Activated CD4-positive, alpha-beta T cell treated with anti-CD3 and anti-CD28 coated beads, Interleukin-2, amount 10 ng/mL, durations not matched to agents 7 days and 5 days (primary cell): ENCODE data around the gene PTPRN2. TPM values are rescaled to one million over a fixed set of nuclear protein-coding genes. Genes with fewer than 3 reads are reported as not detected.

Source experiments
- CTCF ChIA-PET: fragments of 350-600 bp; sonication (Branson Sonifier 250); formaldehyde crosslinking; loops from one replicate; lab custom pipeline; 2021; ENCODE audit warnings: antibody characterized with exemption; lab: Charles Lee
- POLR2A ChIA-PET: fragments of 350-600 bp; sonication (Branson Sonifier 250); formaldehyde crosslinking; loops from one replicate; lab custom pipeline; 2021; ENCODE audit warnings: antibody characterized with exemption; lab: Charles Lee
- DNase-seq: peaks from one replicate; pipeline ENCODE4 v3.0.0-alpha.2; 2020
- H3K27ac Mint-ChIP-seq: one replicate; pipeline ENCODE4 v1.8.0; 2021; ENCODE audit warnings: mild to moderate bottlenecking, moderate library complexity, mixed read lengths
- H3K27me3 Mint-ChIP-seq: one replicate; pipeline ENCODE4 v1.8.0; 2021; ENCODE audit warnings: mixed read lengths
- H3K36me3 Mint-ChIP-seq: one replicate; pipeline ENCODE4 v1.8.0; 2021; ENCODE audit warnings: low read depth, mixed read lengths
- H3K4me1 Mint-ChIP-seq: one replicate; pipeline ENCODE4 v1.8.0; 2021; ENCODE audit warnings: mixed read lengths
- H3K4me3 Mint-ChIP-seq: one replicate; pipeline ENCODE4 v1.8.0; 2021; ENCODE audit warnings: mild to moderate bottlenecking, moderate library complexity, mixed read lengths
- H3K9me3 Mint-ChIP-seq: one replicate; pipeline ENCODE4 v1.8.0; 2021; ENCODE audit warnings: mixed read lengths
- total RNA-seq, 2 experiments: library from RNA; stranded (reverse); gene quantifications; one replicate each; pipeline ENCODE4 v1.2.3, GENCODE V29; 2021

The PTPRN2 gene
- total RNA-seq, 2 experiments from 2014 or later, result 2.6 to 2.7 TPM

DNA sequence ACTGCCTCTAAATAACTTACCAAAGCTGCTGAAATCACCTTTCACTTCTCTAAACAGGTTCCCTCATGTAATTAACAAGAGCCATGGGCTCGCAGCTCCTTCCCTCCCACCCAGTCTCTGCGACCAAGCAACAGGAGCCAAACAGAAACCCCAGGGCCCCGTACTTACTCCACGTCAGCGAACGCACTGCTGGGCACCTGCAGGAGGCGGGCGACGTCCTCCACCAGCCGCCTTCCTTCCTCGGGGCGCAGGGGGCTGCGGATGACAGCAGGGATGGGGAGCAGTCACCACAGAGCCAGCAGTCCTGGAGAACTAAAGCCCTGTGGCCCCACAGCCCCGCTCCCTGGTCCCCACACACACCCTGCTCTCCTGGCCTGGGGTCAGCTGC is 477.0 kb downstream of the PTPRN2 start:
- Mint-ChIP-seq H3K36me3 (no peaks in the 10 kb centered on the region), H3K9me3 (peaks cover 17% of the 10 kb centered on the region), H3K27me3 (no peaks in the 10 kb centered on the region), H3K4me1 (no peaks in the 10 kb centered on the region), H3K27ac (no peak overlapping the region), H3K4me3 (no peak overlapping the region)
- DNase-seq, result no peak
- ChIA-PET CTCF (no interaction called here), POLR2A (no interaction called here)

DNA sequence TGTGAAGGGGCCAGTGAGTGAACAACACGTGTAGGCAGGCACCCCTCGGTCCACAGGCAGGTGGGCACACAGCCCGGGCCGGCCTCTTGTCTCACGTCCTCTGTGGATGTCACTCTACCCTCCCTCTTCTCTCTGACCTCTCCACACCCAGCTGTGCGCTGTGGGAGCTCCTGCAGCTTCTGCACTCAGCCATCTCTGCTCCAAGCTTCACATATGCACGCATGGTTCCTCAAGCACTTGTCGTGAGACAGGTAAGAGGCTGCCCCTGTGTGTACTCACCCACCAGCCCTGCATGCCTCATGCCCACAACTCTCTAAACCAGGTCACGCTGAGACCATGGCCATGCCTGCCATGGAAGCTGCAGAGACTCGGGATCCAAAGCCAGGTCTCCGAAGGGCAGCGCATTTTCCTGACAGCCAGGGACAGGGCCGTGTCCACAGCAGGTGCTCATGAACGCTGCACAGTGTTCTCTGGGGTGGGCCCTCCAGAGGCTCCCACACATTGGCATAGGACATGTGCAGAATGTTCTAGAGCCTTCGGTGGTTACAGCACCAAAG is 477.5 kb downstream of the PTPRN2 start:
- H3K36me3 Mint-ChIP-seq, result no peaks in the 10 kb centered on the region
- no peaks in the 10 kb centered on the region for H3K4me1 Mint-ChIP-seq
- peaks cover 15% of the 10 kb centered on the region for H3K9me3 Mint-ChIP-seq
- ChIA-PET POLR2A (no interaction called here), CTCF (no interaction called here)
- H3K27me3 Mint-ChIP-seq, result no peaks in the 10 kb centered on the region
- H3K4me3 Mint-ChIP-seq, result no peak overlapping the region
- DNase-seq, result no peak
- H3K27ac Mint-ChIP-seq, result no peak overlapping the region

DNA sequence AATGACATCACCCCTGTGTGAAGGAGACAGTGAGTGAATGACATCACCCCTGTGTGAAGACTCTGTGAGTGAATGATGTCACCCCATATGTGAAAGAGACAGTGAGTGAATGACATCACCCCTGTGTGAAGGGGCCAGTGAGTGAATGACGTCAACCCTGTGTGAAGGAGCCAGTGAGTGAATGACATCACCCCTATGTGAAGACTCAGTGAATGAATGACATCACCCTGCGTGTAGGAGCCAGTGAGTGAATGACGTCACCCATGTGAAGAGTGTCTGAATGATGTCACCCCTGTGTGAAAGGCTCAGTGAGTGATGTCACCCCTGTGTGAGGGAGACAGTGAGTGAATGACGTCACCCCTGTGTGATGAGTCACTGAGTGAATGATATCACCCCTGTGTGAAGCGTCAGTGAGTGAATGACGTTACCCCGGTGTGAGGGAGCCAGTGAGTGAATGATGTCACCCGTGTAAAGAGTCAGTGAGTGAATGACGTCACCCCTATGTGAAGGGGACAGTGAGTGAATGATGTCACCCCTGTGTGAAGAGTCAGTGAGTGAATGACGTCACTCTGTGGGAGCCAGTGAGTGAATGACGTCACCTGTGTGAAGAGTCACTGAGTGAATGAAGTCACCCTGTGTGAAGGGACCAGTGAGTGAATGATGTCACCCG is 478.1 kb downstream of the PTPRN2 start:
- H3K9me3 Mint-ChIP-seq, result peaks cover 12% of the 10 kb centered on the region
- H3K4me1 Mint-ChIP-seq, result no peaks in the 10 kb centered on the region
- H3K4me3 Mint-ChIP-seq, result no peak overlapping the region
- DNase-seq, result no peak
- H3K27me3 Mint-ChIP-seq, result no peaks in the 10 kb centered on the region
- ChIA-PET CTCF (no interaction called here), POLR2A (no interaction called here)
- no peaks in the 10 kb centered on the region for H3K36me3 Mint-ChIP-seq
- H3K27ac Mint-ChIP-seq, result no peak overlapping the region

DNA sequence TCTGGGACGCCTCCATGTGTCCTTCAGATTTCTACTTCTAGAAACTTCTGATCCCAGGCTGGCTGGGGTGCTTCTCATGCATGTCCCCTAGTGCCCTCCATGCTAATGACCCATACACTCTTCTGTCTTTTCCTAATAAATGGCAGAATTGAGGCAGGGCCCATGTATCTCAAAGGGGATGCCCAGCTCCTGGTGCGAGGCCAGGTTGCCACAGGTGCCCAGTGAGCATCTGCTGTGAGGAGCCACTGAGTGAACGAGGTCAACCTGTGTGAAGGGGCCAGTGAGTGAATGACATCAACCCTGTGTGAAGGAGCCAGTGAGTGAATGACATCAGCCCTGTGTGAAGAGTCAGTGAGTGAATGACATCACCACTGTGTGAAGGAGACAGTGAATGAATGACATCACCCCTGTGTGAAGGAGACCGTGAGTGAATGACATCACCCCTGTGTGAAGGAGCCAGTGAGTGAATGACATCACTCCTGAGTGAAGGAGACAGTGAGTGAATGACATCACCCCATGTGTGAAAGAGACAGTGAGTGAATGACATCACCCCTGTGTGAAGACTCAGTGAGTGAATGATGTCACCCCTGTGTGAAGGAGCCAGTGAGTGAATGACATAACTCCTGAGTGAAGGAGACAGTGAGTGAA is 478.9 kb downstream of the PTPRN2 start:
- H3K27ac Mint-ChIP-seq, result no peak overlapping the region
- CTCF ChIA-PET, result no interaction called here
- H3K36me3 Mint-ChIP-seq, result no peaks in the 10 kb centered on the region
- no peaks in the 10 kb centered on the region for H3K4me1 Mint-ChIP-seq
- DNase-seq, result no peak
- H3K9me3 Mint-ChIP-seq, result peaks cover 12% of the 10 kb centered on the region
- no peaks in the 10 kb centered on the region for H3K27me3 Mint-ChIP-seq
- POLR2A ChIA-PET, result no interaction called here
- H3K4me3 Mint-ChIP-seq, result no peak overlapping the region

DNA sequence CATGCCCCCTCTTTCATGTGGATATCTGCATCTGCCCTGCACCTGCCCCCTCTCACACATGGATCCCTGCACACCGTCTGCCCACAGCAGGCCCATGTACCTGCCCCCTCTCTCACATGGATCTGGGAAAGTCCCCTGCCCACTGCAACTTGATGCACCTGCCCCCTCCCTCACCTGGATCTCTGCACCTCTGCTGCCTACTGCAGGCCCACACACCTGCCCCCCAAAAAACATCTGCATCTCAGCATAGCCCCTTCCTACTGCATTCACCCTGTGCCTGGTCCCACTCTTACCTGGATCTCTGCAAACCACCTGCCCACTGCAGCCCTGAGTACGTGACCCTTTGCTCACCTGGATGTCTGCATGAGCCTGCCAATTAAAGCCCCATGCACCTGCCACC is 479.8 kb downstream of the PTPRN2 start:
- no peaks in the 10 kb centered on the region for H3K4me1 Mint-ChIP-seq
- no peaks in the 10 kb centered on the region for H3K27me3 Mint-ChIP-seq
- no peak overlapping the region for H3K4me3 Mint-ChIP-seq
- ChIA-PET POLR2A (no interaction called here), CTCF (no interaction called here)
- no peak overlapping the region for H3K27ac Mint-ChIP-seq
- H3K36me3 Mint-ChIP-seq, result no peaks in the 10 kb centered on the region
- H3K9me3 Mint-ChIP-seq, result peaks cover 5% of the 10 kb centered on the region
- no peak for DNase-seq

DNA sequence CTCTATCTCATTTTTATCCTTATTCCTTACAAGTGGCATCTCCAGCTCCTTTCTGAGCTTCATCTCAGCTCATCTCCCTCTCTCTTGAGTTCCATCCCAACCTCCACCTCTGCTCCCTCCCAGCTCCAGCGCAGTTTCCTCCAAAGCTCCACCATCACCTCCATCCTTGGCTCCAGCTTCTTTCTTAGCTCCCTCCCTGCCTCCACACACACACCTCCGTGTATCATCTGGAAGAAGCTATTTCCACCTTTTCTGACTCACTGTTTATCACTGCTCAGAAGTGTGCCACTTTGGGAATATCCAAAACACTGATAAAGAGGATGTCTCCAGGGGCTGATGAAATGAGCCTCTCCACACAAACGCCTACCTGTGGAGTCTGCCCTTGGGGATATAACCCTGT is 481.4 kb downstream of the PTPRN2 start:
- Mint-ChIP-seq H3K4me1 (no peaks in the 10 kb centered on the region), H3K36me3 (no peaks in the 10 kb centered on the region), H3K27ac (no peak overlapping the region), H3K4me3 (no peak overlapping the region), H3K27me3 (no peaks in the 10 kb centered on the region), H3K9me3 (peaks cover 5% of the 10 kb centered on the region)
- POLR2A ChIA-PET, result no interaction called here
- CTCF ChIA-PET, result no interaction called here
- DNase-seq, result no peak

DNA sequence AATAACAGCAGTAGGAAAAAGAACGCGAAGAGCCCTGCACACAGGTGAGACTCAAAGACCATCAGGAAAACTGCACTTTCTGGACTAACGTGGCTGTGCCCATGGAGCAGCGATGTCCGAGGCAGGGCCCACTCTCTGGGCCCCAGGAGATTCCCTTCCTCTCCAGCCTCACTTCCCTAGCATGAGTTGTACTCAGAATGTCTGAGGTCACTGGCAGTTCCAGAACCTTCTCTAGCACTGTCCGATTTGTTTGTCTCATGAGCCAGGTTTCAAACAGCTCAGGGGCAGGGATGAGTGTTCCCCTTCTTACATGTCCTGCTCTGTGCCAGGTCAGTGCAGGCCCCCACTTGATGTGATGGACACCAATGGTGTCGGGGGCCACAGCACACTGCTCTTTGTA is 484.2 kb downstream of the PTPRN2 start:
- H3K27ac Mint-ChIP-seq, result no peak overlapping the region
- no peaks in the 10 kb centered on the region for H3K4me1 Mint-ChIP-seq
- no peak overlapping the region for H3K4me3 Mint-ChIP-seq
- ChIA-PET CTCF (no interaction called here), POLR2A (no interaction called here)
- H3K27me3 Mint-ChIP-seq, result no peaks in the 10 kb centered on the region
- no peak for DNase-seq
- no peaks in the 10 kb centered on the region for H3K36me3 Mint-ChIP-seq
- H3K9me3 Mint-ChIP-seq, result no peaks in the 10 kb centered on the region

DNA sequence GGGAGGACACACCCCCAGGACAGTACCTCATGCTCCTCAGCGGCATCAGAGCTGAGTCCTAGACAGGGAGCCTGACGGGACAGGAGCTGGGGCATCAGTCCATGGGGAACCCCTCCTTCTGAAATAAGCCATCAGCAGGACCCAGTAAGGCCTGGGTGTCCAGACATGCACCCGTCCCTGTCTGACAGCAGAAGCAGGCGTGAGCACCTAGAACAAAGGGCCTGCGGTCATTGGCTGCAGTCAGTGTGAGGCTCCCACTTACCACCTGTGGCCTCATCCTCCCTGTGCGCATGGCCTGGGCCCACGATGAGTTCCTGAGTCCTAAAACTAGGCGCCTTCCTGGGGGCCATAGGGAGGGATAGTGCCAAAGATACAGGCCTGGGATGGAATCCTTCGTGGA is 484.7 kb downstream of the PTPRN2 start:
- Mint-ChIP-seq H3K4me1 (no peaks in the 10 kb centered on the region), H3K27ac (no peak overlapping the region), H3K9me3 (no peaks in the 10 kb centered on the region), H3K36me3 (no peaks in the 10 kb centered on the region), H3K4me3 (no peak overlapping the region), H3K27me3 (no peaks in the 10 kb centered on the region)
- ChIA-PET POLR2A (no interaction called here), CTCF (no interaction called here)
- no peak for DNase-seq

DNA sequence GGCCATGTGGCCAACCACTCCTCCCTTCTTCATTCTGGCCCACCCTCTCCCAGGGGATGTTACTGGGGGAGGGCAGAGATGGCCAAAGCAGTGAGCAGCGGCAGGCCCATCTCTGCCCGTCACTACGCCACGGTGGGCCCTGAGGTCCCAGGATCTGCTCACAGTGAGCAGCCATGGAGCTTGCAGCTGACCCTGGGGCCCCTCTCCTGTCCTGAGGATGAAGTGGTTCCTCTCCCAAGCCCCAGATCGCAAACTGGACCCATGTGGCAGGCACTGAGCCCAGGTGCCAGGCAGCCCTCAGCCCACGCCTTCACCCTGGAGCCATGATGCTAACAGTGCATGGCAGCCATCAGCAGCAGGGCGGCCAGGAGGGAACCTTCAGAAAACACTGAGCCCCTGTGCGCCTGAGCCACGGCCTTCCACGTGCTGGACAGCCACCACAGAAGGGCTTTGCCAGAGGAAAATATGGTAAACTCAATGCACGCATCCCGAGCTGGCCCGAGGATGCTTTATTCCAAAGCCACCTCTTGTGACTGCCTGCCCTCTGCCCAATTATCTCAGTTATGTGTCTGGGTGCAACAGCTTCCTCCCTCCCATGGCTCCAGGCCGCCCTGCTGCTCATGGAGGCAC is 485.7 kb downstream of the PTPRN2 start:
- ChIA-PET CTCF (no interaction called here), POLR2A (no interaction called here)
- H3K4me3 Mint-ChIP-seq, result no peak overlapping the region
- H3K27me3 Mint-ChIP-seq, result no peaks in the 10 kb centered on the region
- no peaks in the 10 kb centered on the region for H3K36me3 Mint-ChIP-seq
- no peaks in the 10 kb centered on the region for H3K9me3 Mint-ChIP-seq
- DNase-seq, result no peak
- H3K4me1 Mint-ChIP-seq, result no peaks in the 10 kb centered on the region
- no peak overlapping the region for H3K27ac Mint-ChIP-seq

DNA sequence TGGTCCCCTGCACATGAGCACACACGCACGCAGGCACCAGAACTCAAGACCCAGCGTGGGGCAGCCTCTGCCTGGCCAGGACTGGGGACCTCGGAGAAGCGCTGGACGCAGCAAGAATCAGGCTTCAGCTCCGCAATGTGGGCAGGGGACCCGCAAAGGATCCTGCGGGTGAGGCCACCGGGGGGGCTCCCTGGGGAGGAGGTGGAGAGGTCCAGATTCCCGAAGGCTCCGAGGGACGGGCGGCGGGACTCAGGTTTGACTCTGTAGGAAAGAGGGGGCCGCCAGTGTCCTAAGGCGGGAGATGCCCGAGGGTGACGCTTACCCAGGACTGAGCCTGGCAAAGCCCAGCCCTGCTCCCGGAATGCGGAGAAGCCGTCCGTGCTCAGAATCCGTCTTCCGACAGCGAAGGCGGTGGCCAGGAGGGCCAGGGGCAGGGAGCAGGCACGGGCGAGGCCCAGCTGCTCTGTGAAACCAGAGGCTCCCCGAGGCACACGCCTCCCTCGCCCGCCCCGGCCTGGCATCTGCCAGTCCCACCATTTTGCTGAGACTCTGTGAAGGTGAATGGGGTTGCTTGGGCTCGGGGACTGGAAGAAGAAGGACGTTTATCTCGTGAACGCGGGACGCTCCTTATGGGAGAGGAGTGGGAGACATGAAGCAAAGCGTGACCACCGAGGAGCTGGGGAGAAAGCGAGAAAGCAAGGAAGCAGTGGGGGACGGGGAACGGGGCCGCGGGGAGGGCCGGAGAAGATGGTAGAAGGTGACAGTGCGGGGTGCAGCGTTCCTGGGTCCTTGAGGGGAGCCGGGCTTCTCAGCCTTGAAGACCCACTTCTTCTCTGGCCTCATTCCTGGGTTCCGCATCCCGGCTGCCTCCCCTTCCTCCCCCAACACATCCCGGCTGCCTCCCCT is 489.2 kb downstream of the PTPRN2 start:
- H3K27ac Mint-ChIP-seq, result no peak overlapping the region
- no peaks in the 10 kb centered on the region for H3K9me3 Mint-ChIP-seq
- ChIA-PET POLR2A (no interaction called here), CTCF (no interaction called here)
- H3K27me3 Mint-ChIP-seq, result no peaks in the 10 kb centered on the region
- H3K36me3 Mint-ChIP-seq, result no peaks in the 10 kb centered on the region
- no peak overlapping the region for H3K4me3 Mint-ChIP-seq
- no peaks in the 10 kb centered on the region for H3K4me1 Mint-ChIP-seq
- DNase-seq, result no peak

DNA sequence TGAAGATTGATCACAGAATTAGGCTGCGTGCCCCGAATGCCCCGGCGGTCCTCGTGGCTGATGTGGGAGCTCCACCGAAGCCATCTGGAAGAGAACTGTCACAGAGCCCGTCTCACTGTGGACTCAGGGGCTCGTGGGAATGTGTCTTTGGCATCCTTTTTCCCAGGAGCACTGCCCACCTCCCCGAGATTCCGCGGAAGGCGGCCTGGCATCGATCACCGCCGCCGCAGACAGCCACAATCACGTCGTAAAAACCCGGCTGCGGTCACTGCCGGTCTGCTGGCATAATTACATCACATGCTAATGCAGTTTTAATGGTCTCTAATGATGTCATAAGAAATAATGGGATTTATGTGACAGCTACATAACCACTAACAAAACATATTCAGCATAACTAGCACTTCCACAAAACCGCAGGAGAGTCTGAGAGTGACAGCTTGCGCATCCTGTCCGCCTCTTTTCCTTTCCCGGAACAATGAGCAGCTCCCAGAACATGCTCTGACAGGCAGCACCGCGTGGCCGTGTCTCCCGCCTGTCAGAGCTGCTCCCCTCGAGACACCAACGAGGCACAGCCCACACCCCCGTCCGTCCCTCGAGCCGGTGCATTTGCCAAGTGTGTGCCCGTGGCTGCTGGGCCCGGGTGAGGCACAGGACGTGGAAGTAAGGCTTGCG is 490.0 kb downstream of the PTPRN2 start:
- CTCF ChIA-PET, result no interaction called here
- no peaks in the 10 kb centered on the region for H3K27me3 Mint-ChIP-seq
- POLR2A ChIA-PET, result no interaction called here
- DNase-seq, result no peak
- no peaks in the 10 kb centered on the region for H3K36me3 Mint-ChIP-seq
- no peaks in the 10 kb centered on the region for H3K4me1 Mint-ChIP-seq
- no peak overlapping the region for H3K4me3 Mint-ChIP-seq
- no peaks in the 10 kb centered on the region for H3K9me3 Mint-ChIP-seq
- H3K27ac Mint-ChIP-seq, result no peak overlapping the region

DNA sequence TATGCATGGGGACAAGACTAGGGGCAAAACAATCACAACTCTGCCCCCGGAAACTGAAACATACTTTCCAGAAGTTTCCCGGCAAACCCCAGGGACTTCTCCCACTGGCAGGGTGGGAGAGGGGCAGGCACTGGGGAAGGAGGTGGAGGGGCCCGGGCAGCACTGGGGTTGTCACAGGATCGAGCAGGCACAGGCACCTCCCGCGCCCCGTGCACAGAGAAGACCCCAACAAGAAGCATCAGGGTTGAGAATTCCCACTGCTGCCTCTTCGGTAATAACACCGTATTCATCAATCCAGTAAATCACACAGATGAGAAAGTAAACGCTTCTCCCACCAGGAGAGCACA is 490.5 kb downstream of the PTPRN2 start:
- Mint-ChIP-seq H3K27me3 (no peaks in the 10 kb centered on the region), H3K36me3 (no peaks in the 10 kb centered on the region), H3K27ac (no peak overlapping the region), H3K4me3 (no peak overlapping the region), H3K4me1 (no peaks in the 10 kb centered on the region), H3K9me3 (no peaks in the 10 kb centered on the region)
- ChIA-PET CTCF (no interaction called here), POLR2A (no interaction called here)
- no peak for DNase-seq
